T-helper 2 cell treated with Interferon-gamma antibody and Interleukin-4, amounts not matched to agents 5 μg/mL and 100 μg/mL, for 36 hours (primary cell): ENCODE results near the gene UBXN10.
"Not testable (repeated sequence)": the region's sequence is repeated elsewhere in the genome, so short reads cannot be mapped to it uniquely, and the experiment has no call there.

Source experiments
- DNase-seq: peaks from one replicate; pipeline ENCODE4 v3.0.0; 2021; ENCODE audit warnings: low spot score
- H3K27ac Mint-ChIP-seq: one replicate; pipeline ENCODE4 v1.8.0; 2021; ENCODE audit warnings: mild to moderate bottlenecking, mixed read lengths
- H3K27me3 Mint-ChIP-seq: one replicate; pipeline ENCODE4 v1.8.0; 2021; ENCODE audit warnings: low read depth, mixed read lengths
- H3K36me3 Mint-ChIP-seq: one replicate; pipeline ENCODE4 v1.8.0; 2021; ENCODE audit warnings: low read depth, mixed read lengths
- H3K4me1 Mint-ChIP-seq: one replicate; pipeline ENCODE4 v1.8.0; 2021; ENCODE audit warnings: low read depth, mixed read lengths
- H3K4me3 Mint-ChIP-seq: one replicate; pipeline ENCODE4 v1.8.0; 2022; ENCODE audit warnings: mild to moderate bottlenecking, moderate library complexity, mixed read lengths
- H3K9me3 Mint-ChIP-seq: one replicate; pipeline ENCODE4 v1.8.0; 2021; ENCODE audit warnings: mixed read lengths

The UBXN10 gene

DNA sequence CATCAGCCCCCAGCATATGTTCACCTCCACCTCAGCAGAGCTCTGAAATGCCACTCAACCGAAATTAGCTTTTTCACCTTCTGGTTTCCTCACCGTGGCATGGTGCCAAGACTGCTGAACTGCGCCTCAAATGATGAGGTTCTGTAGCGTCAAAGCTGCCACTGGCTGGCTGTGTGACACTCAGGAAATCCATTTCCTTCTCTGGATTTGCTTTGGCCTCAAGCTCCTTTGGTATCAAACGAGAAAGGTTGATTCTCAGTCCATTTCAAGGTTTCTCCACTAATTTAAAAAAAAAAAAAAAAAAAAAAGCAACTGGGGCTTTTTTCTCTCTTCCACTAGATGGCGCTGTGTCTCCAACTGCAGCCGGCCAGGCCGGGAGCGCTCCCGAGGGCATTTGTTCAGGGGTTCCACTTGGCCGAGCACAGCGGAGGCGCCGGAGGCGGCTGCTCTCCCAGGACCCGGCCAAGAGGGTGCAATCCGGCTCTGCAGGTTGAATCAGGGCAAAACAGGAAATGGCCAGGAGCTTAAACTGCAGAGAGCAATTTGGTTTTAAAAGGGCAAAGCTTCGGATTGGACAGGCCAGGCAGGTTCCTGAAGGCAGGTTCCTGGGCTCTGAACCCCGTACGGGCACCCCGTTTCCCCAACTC, 26.9 kb downstream of the UBXN10 start:
- Mint-ChIP-seq H3K27me3 (peaks cover 36% of the 10 kb centered on the region), H3K4me3 (no peak overlapping the region), H3K4me1 (peaks cover 2% of the 10 kb centered on the region), H3K36me3 (no peaks in the 10 kb centered on the region), H3K9me3 (no peaks in the 10 kb centered on the region), H3K27ac (no peak overlapping the region)
- peak; percentile 41 for DNase-seq

GRCh38 chr1:20215716-20216115, 29.8 kb downstream of the UBXN10 start:
- Mint-ChIP-seq H3K4me3 (no peak overlapping the region), H3K9me3 (no peaks in the 10 kb centered on the region), H3K36me3 (no peaks in the 10 kb centered on the region), H3K4me1 (peaks cover 2% of the 10 kb centered on the region), H3K27ac (no peak overlapping the region), H3K27me3 (peaks cover 35% of the 10 kb centered on the region)
- DNase-seq: no peak

DNA sequence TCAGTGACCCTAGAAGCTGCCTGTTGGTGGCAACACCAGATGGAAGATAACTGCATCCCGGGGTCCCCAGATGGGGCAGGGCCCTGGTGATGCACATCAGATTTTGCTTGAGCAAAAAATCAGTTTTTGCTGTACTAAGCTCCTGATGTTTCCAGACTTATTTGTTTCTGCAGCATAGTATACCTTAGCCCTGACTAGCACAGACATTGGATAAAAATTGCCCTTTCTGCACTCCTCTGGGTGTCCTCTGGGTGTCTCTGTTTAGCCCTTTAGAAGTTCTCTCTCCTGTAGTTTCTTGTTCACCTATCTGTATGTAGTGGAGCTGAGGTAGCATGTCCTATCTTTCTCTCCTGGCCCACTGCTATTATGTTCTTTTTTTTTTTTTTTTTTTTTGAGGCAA, 30.7 kb downstream of the UBXN10 start:
- H3K4me3 Mint-ChIP-seq: no peak overlapping the region
- peaks cover 39% of the 10 kb centered on the region for H3K27me3 Mint-ChIP-seq
- no peak for DNase-seq
- H3K36me3 Mint-ChIP-seq: no peaks in the 10 kb centered on the region
- H3K9me3 Mint-ChIP-seq: no peaks in the 10 kb centered on the region
- peaks cover 2% of the 10 kb centered on the region for H3K4me1 Mint-ChIP-seq
- H3K27ac Mint-ChIP-seq: no peak overlapping the region

DNA sequence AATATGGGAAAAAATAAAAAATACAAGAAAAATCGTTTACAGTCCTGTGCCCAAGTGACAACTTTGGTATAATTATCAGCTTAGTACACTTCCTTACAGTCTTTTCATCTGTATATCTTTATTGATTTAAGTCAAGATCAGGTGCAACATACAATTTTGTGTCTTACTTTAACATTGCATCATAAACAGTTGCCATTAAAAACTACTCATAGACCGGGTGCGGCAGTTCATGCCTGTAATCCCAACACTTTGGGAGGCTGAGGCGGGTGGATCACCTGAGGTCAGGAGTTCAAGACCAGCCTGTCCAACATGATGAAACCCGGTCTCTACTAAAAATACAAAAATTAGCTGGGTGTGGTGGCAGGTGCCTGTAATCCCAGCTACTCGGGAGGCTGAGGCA, 33.2 kb downstream of the UBXN10 start:
- DNase-seq, H3K9me3 Mint-ChIP-seq, H3K27ac Mint-ChIP-seq, H3K4me1 Mint-ChIP-seq, H3K4me3 Mint-ChIP-seq, H3K36me3 Mint-ChIP-seq: not testable (repeated sequence)
- peaks cover 39% of the 10 kb centered on the region for H3K27me3 Mint-ChIP-seq

DNA sequence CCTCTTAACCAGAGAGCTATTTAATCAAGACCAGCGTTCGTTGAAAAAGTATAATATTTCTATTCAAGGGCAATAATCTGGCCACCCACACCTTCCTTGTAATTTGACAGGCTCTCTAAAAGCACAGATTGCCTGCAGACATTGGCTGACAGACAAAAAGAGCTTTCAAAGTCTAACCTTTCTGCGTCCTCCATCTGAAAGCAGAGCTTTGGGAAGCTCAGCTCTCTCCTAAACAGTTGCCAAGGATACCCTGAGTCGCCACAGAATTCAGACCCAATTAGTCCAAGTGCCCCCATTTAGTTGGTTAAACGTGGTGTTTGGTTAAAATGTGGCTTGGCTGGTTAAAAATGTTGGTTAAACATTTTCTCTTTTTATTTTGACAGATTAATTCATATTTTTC, 34.1 kb downstream of the UBXN10 start:
- peaks cover 40% of the 10 kb centered on the region for H3K27me3 Mint-ChIP-seq
- H3K4me3 Mint-ChIP-seq: no peak overlapping the region
- no peaks in the 10 kb centered on the region for H3K36me3 Mint-ChIP-seq
- no peak for DNase-seq
- H3K27ac Mint-ChIP-seq: no peak overlapping the region
- no peaks in the 10 kb centered on the region for H3K9me3 Mint-ChIP-seq
- no peaks in the 10 kb centered on the region for H3K4me1 Mint-ChIP-seq

DNA sequence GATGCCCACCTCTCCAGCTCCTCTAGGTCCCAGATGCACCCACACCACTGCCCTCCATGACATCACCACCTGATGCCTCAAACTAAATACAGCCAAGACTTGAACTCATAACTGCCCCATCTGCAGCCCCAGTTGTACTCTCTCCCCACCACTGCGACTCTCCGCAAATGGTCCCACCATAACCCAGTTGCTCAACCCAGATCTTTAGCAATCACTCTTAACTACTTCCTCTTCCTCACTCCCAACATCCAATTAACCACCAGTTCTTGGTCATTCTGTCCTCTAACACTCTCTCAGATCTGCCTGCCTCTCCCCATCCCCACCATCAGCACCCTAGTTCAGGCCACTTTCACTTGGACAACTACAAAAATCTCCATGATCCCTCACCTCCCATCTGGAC, 37.2 kb downstream of the UBXN10 start:
- Mint-ChIP-seq H3K9me3 (no peaks in the 10 kb centered on the region), H3K27ac (no peak overlapping the region), H3K4me3 (no peak overlapping the region), H3K27me3 (peaks cover 39% of the 10 kb centered on the region), H3K36me3 (no peaks in the 10 kb centered on the region), H3K4me1 (no peaks in the 10 kb centered on the region)
- DNase-seq: no peak

DNA sequence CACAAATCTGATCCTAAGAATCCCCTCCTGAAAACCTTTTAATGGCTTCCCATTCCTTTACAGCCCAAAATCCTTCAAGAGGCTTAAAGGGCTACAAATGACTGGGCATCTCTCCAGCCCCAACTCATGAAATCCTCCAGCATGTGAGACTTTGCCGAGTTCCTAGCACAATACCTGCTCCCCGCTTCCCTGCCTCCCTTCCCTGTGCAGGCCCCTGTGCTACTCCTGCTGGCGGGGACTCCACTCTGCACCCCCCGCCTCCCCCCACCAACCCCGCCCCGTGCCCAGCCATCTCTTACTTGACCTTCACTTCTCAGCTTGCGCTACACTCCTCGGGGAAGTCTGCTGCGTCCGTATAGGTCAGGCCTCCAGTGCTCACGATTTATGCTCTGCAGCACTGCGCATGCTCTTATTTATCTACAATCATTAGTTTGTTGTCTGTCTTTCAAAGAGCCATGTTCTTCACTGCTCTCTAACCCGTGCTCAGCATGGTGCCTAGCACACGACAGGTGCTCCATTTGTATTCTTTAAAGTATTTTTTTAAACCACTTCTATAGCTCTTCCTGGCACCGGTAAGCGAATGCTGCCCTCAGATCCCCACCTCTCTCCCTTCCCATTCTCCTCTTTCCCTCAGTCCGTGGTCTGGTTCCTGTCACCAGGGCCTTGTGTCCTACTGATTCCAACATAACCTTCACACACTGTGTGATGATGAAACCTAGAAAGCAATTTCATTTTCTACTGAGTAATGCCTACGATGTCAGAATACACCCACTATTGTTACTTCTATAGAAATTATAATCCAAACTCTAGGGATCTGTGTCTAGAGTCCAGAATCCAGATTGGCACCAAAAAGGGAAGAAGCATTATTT, 37.9 kb downstream of the UBXN10 start:
- DNase-seq: no peak
- Mint-ChIP-seq H3K36me3 (no peaks in the 10 kb centered on the region), H3K9me3 (no peaks in the 10 kb centered on the region), H3K27me3 (peaks cover 41% of the 10 kb centered on the region), H3K4me1 (no peaks in the 10 kb centered on the region), H3K27ac (no peak overlapping the region), H3K4me3 (no peak overlapping the region)

DNA sequence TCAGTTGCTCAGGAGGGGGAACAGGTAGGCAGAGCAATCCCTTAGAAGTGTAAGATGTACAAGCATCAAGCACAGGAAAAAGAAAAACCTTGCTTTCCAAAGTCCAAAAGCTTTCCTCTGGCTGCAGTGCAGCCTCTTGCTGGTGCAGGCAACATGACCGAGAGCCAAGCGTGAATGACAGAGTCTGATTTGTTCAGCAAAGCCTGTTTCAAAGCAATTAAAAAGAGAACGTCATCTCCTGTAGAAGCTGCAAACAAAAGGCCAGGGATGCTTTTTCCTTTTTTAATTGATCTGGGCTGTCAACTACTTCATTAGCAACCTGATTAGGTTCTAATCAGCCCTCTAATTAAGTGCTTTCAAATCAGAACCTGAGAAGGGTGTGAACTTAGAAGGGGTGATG, 38.6 kb downstream of the UBXN10 start:
- Mint-ChIP-seq H3K27ac (no peak overlapping the region), H3K9me3 (no peaks in the 10 kb centered on the region), H3K4me1 (no peaks in the 10 kb centered on the region), H3K4me3 (no peak overlapping the region), H3K27me3 (peaks cover 46% of the 10 kb centered on the region), H3K36me3 (no peaks in the 10 kb centered on the region)
- DNase-seq: no peak

- Mint-ChIP-seq H3K27ac (no peak overlapping the region), H3K9me3 (no peaks in the 10 kb centered on the region)
- no peak for DNase-seq
Measured at GRCh38 chr1:20227704-20228103, 41.8 kb downstream of the UBXN10 start.

GRCh38 chr1:20228314-20228825, 42.5 kb downstream of the UBXN10 start:
- H3K27me3 Mint-ChIP-seq: peaks cover 42% of the 10 kb centered on the region
- no peak overlapping the region for H3K27ac Mint-ChIP-seq
- no peaks in the 10 kb centered on the region for H3K36me3 Mint-ChIP-seq
- DNase-seq: no peak
- no peak overlapping the region for H3K4me3 Mint-ChIP-seq
- no peaks in the 10 kb centered on the region for H3K4me1 Mint-ChIP-seq
- H3K9me3 Mint-ChIP-seq: no peaks in the 10 kb centered on the region

More at GRCh38 chr1:20227704-20228103, 41.8 kb downstream of the UBXN10 start:
- no peak overlapping the region for H3K4me3 Mint-ChIP-seq
- peaks cover 46% of the 10 kb centered on the region for H3K27me3 Mint-ChIP-seq
- H3K36me3 Mint-ChIP-seq: no peaks in the 10 kb centered on the region
- no peaks in the 10 kb centered on the region for H3K4me1 Mint-ChIP-seq

DNA sequence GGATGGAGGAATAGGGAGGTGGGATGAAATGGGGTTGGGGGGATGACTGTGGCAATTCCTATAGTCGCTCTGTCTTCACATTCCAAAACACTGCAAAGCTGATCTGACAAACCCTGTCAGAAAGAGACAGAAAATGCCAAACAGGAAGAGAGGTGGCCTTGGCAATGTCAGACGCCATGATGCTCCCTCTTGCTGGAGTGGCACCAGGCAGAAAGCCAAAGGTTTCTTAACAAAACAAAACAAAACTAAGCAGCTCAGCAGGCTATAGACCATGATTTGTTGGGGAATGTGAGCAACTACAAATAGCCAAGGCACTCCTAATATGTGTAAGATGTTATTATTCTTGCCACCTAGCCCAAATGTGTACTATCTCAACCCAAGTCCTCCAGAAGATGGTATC, 43.3 kb downstream of the UBXN10 start:
- Mint-ChIP-seq H3K27me3 (peaks cover 46% of the 10 kb centered on the region), H3K4me1 (no peaks in the 10 kb centered on the region), H3K27ac (no peak overlapping the region), H3K36me3 (no peaks in the 10 kb centered on the region), H3K4me3 (no peak overlapping the region), H3K9me3 (no peaks in the 10 kb centered on the region)
- DNase-seq: no peak

- H3K27me3 Mint-ChIP-seq: peaks cover 53% of the 10 kb centered on the region
- not testable (repeated sequence) for H3K27ac Mint-ChIP-seq, H3K36me3 Mint-ChIP-seq, DNase-seq, H3K4me1 Mint-ChIP-seq, H3K4me3 Mint-ChIP-seq, H3K9me3 Mint-ChIP-seq
Measured at GRCh38 chr1:20232564-20232963, 46.7 kb downstream of the UBXN10 start.

DNA sequence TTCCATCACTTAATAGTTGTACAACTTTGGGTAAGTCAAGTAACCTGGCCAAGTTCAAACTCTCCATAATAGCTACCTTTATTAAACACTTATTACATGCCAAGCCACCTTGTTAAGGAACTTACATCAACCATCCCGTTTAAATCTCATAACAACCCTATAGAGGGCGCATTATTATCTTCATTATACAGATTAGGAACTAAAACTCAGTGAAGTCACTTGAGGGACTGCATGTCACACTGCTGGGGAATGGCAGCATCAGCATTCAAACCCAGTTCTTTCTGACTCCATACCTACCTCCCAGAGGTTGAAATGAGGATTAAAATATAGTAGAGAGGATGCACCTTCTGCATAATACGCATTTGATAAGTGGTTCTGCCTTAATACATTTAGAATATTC, 47.5 kb downstream of the UBXN10 start:
- no peak for DNase-seq
- no peak overlapping the region for H3K27ac Mint-ChIP-seq
- peaks cover 53% of the 10 kb centered on the region for H3K27me3 Mint-ChIP-seq
- H3K4me3 Mint-ChIP-seq: no peak overlapping the region
- no peaks in the 10 kb centered on the region for H3K36me3 Mint-ChIP-seq
- H3K4me1 Mint-ChIP-seq: no peaks in the 10 kb centered on the region
- H3K9me3 Mint-ChIP-seq: no peaks in the 10 kb centered on the region

DNA sequence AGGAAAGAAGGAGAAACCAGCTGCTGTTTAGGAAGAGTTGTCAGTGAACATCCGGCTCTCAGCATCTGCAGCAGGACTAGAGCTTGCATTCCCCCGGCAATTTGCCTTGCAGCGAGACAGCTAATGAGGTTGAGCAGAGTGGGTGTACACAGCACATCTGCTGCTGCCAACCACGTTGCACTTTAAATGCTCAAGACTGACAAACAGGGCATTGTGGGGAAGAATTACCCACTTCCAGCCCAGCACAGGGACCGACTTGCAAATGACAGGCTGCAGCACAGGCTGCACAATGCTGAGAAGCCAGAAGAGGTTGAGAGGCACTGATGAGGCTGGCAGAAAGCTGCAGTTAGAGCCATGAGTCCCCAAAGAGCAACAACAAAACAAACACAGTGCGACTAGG, 48.0 kb downstream of the UBXN10 start:
- H3K36me3 Mint-ChIP-seq: no peaks in the 10 kb centered on the region
- H3K4me1 Mint-ChIP-seq: no peaks in the 10 kb centered on the region
- DNase-seq: no peak
- H3K27me3 Mint-ChIP-seq: peaks cover 53% of the 10 kb centered on the region
- H3K4me3 Mint-ChIP-seq: no peak overlapping the region
- H3K9me3 Mint-ChIP-seq: no peaks in the 10 kb centered on the region
- H3K27ac Mint-ChIP-seq: no peak overlapping the region
